Natural killer cell (primary cell): ENCODE results near the gene TDG. TPM values are rescaled to one million over a fixed set of nuclear protein-coding genes. Genes with fewer than 3 reads are reported as not detected.

Experiments used
- ATAC-seq, 3 donors: fragments of 150-1000 bp in 2 of 3; fragments of 200-7000 bp in 1 of 3; cut with Tn5 transposase; 1 replicate in 1 of 3; 2 replicates in 2 of 3; pipeline ENCODE4 v1.10.0; 2021; ENCODE audit warnings: mild to moderate bottlenecking in 2 of 3, moderate library complexity in 2 of 3
- DNase-seq, 2 donors: peaks; one replicate each; pipeline versions ENCODE4 v3.0.0 to v3.0.0-alpha.2; 2013 to 2021; ENCODE audit warnings: mixed read lengths in 1 of 2
- H3K27ac ChIP-seq: one replicate; pipeline ENCODE4 v1.5.1; 2013; ENCODE audit warnings: mild to moderate bottlenecking, low read length
- H3K27me3 ChIP-seq: one replicate; pipeline ENCODE4 v1.6.1; 2013; ENCODE audit warnings: low read length; ENCODE audit not compliant: control insufficient read depth, insufficient read depth
- H3K36me3 ChIP-seq: one replicate; pipeline ENCODE4 v1.6.1; 2013; ENCODE audit warnings: low read length; ENCODE audit not compliant: control insufficient read depth, insufficient read depth
- H3K4me1 ChIP-seq: one replicate; pipeline ENCODE4 v1.6.1; 2013; ENCODE audit warnings: low read length; ENCODE audit not compliant: control insufficient read depth, insufficient read depth
- H3K4me3 ChIP-seq: one replicate; pipeline ENCODE4 v1.5.1; 2013; ENCODE audit warnings: low read length
- H3K9me3 ChIP-seq: one replicate; pipeline ENCODE4 v1.6.1; 2013; ENCODE audit warnings: low read length; ENCODE audit not compliant: control insufficient read depth, insufficient read depth
- H3K27ac Mint-ChIP-seq, 2 donors: one replicate each; pipeline ENCODE4 v1.8.0; 2022; ENCODE audit warnings: mild to moderate bottlenecking in 2 of 2, mixed read lengths in 2 of 2, moderate library complexity in 1 of 2
- H3K27me3 Mint-ChIP-seq, 2 donors: one replicate each; pipeline ENCODE4 v1.8.0; 2022; ENCODE audit warnings: low read depth in 2 of 2, mixed read lengths in 2 of 2
- H3K36me3 Mint-ChIP-seq: one replicate; pipeline ENCODE4 v1.8.0; 2022; ENCODE audit warnings: mixed read lengths
- H3K4me1 Mint-ChIP-seq, 2 donors: one replicate each; pipeline ENCODE4 v1.8.0; 2022; ENCODE audit warnings: mixed read lengths in 2 of 2
- H3K4me3 Mint-ChIP-seq: one replicate; pipeline ENCODE4 v1.8.0; 2022; ENCODE audit warnings: mild to moderate bottlenecking, moderate library complexity, mixed read lengths
- H3K9me3 Mint-ChIP-seq, 2 donors: one replicate each; pipeline ENCODE4 v1.8.0; 2022; ENCODE audit warnings: mixed read lengths in 2 of 2
- WGBS: methylation state at CpG from one replicate; pipeline ENCODE4 v1.1.7; 2013; ENCODE audit warnings: missing lambda C conversion rate; ENCODE audit not compliant: insufficient coverage; 5-methylcytosine and 5-hydroxymethylcytosine counted together
- intact Hi-C: fragments of 100-400 bp; cut with micrococcal nuclease; formaldehyde crosslinking; loops from one replicate; pipeline ENCODE4 v1.14.2; 2022
- total RNA-seq, 4 donors: library from RNA; stranded (reverse); fragments of 120-200 nt in 1 of 4; gene quantifications; one replicate each; pipeline versions ENCODE4 v1.2.3 to v1.2.4, GENCODE V29; 2013 to 2022
- TF ChIP-seq, protein P1 (sequence below): fragments of 200-600 bp; IDR thresholded peaks from one replicate; pipeline ENCODE4 v1.8.0; 2022; ENCODE audit warnings: antibody characterized with exemption

The TDG gene
- total RNA-seq, 3 donors from 2014 or later (not counting 1 experiment from before 2014, with no cell fraction given), result 28.2 to 28.7 (median 28.7) TPM

DNA sequence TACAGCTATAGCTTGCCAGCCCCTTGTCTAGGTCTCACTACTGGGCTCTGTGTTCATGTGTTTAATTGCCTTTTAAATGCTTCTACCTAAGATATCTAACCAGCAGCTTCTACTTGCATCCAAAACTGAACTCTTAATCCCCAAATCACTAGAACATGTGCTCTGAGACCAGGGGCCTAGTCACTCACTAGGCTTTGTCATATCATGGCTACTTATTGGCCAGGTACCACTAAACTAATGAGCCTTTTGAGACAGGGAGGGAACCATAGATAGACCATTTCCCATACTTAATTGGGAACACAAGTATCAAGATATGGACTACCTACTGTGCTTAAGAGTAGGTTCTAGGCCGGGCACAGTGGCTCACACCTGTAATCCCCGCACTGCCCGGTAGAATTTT is 29.0 kb upstream of the TDG start:
- no peak overlapping the region for H3K4me3 ChIP-seq
- H3K36me3 ChIP-seq, result peaks cover 93% of the 10 kb centered on the region
- H3K9me3 ChIP-seq, result no peaks in the 10 kb centered on the region
- H3K4me1 ChIP-seq, result peaks cover 3% of the 10 kb centered on the region
- TF ChIP-seq, protein P1, sequence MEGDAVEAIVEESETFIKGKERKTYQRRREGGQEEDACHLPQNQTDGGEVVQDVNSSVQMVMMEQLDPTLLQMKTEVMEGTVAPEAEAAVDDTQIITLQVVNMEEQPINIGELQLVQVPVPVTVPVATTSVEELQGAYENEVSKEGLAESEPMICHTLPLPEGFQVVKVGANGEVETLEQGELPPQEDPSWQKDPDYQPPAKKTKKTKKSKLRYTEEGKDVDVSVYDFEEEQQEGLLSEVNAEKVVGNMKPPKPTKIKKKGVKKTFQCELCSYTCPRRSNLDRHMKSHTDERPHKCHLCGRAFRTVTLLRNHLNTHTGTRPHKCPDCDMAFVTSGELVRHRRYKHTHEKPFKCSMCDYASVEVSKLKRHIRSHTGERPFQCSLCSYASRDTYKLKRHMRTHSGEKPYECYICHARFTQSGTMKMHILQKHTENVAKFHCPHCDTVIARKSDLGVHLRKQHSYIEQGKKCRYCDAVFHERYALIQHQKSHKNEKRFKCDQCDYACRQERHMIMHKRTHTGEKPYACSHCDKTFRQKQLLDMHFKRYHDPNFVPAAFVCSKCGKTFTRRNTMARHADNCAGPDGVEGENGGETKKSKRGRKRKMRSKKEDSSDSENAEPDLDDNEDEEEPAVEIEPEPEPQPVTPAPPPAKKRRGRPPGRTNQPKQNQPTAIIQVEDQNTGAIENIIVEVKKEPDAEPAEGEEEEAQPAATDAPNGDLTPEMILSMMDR, result no peak
- peaks cover 24% of the 10 kb centered on the region for H3K36me3 Mint-ChIP-seq
- no peaks in the 10 kb centered on the region for H3K27me3 Mint-ChIP-seq
- H3K4me1 Mint-ChIP-seq, result peaks cover 34 to 38% of the 10 kb centered on the region in 2 donors
- ATAC-seq (peak in 1 of 3 donors; percentile 14), DNase-seq (no peak)
- WGBS, result 100% methylated on average over 1 of the region's 3 CpGs
- no peak overlapping the region for H3K4me3 Mint-ChIP-seq
- H3K27me3 ChIP-seq, result no peaks in the 10 kb centered on the region
- H3K27ac Mint-ChIP-seq, result no peak overlapping the region
- H3K27ac ChIP-seq, result no peak overlapping the region
- intact Hi-C loops, result no loop called here
- H3K9me3 Mint-ChIP-seq, result no peaks in the 10 kb centered on the region

DNA sequence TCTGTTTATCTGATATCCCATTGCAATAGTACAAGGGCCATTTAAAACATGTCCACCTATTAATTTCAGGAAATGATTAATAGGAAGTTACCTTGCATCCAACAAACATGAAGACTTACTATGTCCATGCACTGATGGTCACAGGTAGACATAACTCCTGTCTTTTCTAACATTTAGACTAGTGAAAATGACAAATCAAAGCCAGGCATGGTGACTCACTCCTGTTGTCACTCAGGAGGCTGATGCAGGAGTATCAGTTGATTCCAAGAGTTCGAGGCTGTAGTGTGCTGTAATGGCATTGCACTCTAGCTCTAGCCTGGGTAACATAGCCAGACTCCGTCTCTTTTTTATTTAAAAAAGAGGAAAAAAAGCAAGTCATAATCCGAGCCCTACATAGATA is 20.7 kb upstream of the TDG start:
- DNase-seq, result no peak
- H3K36me3 Mint-ChIP-seq, result peaks cover 63% of the 10 kb centered on the region

GRCh38 chr12:103947871-103948555 is 17.7 kb upstream of the TDG start:
- H3K4me3 Mint-ChIP-seq, result no peak overlapping the region
- Histone ChIP-seq H3K36me3 (peaks cover 89% of the 10 kb centered on the region), H3K4me1 (no peaks in the 10 kb centered on the region), H3K27ac (no peak overlapping the region), H3K27me3 (no peaks in the 10 kb centered on the region), H3K9me3 (no peaks in the 10 kb centered on the region), H3K4me3 (no peak overlapping the region)
- TF ChIP-seq, protein P1, result no peak
- H3K27me3 Mint-ChIP-seq, result no peaks in the 10 kb centered on the region
- 90% methylated on average over 7 of the region's 7 CpGs for WGBS
- peaks cover 35% of the 10 kb centered on the region for H3K36me3 Mint-ChIP-seq
- peak overlapping the region; percentile 25 to 69 for H3K27ac Mint-ChIP-seq
- intact Hi-C loops, result no loop called here
- ATAC-seq (no peak), DNase-seq (no peak)
- no peaks in the 10 kb centered on the region for H3K9me3 Mint-ChIP-seq
- peaks cover 4 to 12% of the 10 kb centered on the region in 2 donors for H3K4me1 Mint-ChIP-seq

More for the DNA sequence above, 20.7 kb upstream of the TDG start:
- no peak overlapping the region for H3K4me3 Mint-ChIP-seq
- Histone ChIP-seq H3K27me3 (no peaks in the 10 kb centered on the region), H3K4me3 (no peak overlapping the region), H3K4me1 (no peaks in the 10 kb centered on the region), H3K9me3 (no peaks in the 10 kb centered on the region), H3K36me3 (peaks cover 89% of the 10 kb centered on the region), H3K27ac (no peak overlapping the region)
- intact Hi-C loops, result no loop called here
- no peaks in the 10 kb centered on the region for H3K27me3 Mint-ChIP-seq
- H3K27ac Mint-ChIP-seq, result peak overlapping the region; percentile 13 to 73
- no peaks in the 10 kb centered on the region for H3K9me3 Mint-ChIP-seq
- H3K4me1 Mint-ChIP-seq, result peaks cover 9 to 11% of the 10 kb centered on the region in 2 donors
- TF ChIP-seq, protein P1, result no peak
- WGBS, result 79% methylated on average over 3 of the region's 3 CpGs
- no peak for ATAC-seq
